ENCODE results near the gene DAZAP2. TPM values are rescaled to one million over a fixed set of nuclear protein-coding genes. Genes with fewer than 3 reads are reported as not detected.
A peak's percentile ranks its signal among the peaks of the same experiment; 100 is the strongest.

DAZAP2 gene
- total and polyA plus RNA-seq, 9 of the 15 experiments (the other 6 are each of a cell fraction or from before 2014, with no cell fraction given), result 116 to 668 (median 227) TPM

DNA sequence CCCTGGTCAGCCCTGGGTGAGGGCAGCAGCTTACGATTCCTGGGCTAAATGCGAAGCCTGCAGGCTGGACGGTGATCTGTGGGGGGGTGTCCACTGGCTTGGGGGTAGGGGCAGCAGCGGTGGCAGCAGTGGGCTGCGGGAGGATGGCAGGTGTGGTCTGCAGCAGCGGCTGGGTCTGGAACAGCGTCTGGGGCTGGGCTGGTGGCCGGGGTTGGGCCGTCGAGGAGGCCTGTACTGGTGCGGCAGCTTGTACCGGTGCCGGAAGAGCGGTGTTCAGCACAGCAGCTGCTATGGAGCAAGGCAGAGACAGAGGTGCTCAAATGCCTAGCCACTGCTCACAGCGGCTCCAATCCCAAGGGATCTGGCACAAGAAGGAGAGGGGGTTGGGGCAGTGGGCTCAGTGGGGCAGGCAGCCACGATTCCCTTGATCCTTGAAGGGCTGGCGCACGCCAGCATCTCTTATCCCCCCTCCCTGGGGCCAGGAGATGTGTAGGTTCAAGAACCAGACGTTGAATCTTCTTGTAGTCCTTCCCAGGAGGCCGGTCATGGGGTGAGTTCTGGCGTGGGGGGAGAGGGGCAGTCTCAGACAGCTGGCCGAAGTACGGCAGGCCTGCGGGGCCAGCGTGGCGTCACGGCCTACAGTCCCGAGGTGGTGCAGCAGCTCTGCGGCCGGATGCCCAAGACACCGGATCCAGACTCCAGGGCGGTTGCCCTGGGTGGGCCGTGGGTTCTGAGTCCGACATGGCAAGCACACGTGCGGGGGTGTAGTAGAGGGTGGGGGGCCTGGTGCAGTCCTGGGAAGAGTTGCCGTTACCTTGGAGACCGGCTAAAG is 40.7 kb upstream of the DAZAP2 start:
- no peaks in the 10 kb centered on the region for H3K9me3 ChIP-seq (replicated peaks; ENCODE audit: control insufficient read depth, insufficient read depth, low read depth, low read length)
- peak overlapping the region in 1 of 2 experiments; percentile 53; a peak in 2 of 4 replicates for H3K9ac ChIP-seq (ENCODE audit: insufficient read depth in 1 of 2, low read depth in 2 of 2, low read length in 2 of 2)
- no peak for FAIRE-seq
- WGBS (ENCODE audit: insufficient coverage, low coverage, missing lambda C conversion rate), result 61% methylated on average over 31 of the region's 38 CpGs
- H3K79me2 ChIP-seq (ENCODE audit: control insufficient read depth, insufficient read depth, low read length), result no peaks in the 10 kb centered on the region
- H3K36me3 ChIP-seq (ENCODE audit: control insufficient read depth, insufficient read depth, low read length), result no peaks in the 10 kb centered on the region
- no peak overlapping the region for H2AFZ ChIP-seq (ENCODE audit: low read depth, low read length)
- H3K4me2 ChIP-seq (ENCODE audit: insufficient read depth, low read length), result no peak overlapping the region
- H3K27me3 ChIP-seq (ENCODE audit: control insufficient read depth in 2 of 2, insufficient read depth in 2 of 2, low read length in 2 of 2), result no peaks in the 10 kb centered on the region
- H4K20me1 ChIP-seq (replicated peaks; ENCODE audit: control insufficient read depth, insufficient read depth, low read length), result no peaks in the 10 kb centered on the region
- no peak for ATAC-seq
- no TSS peak for BruUV-seq (replicated peaks)
- H3K9me1 ChIP-seq (ENCODE audit: control insufficient read depth, insufficient read depth, low read length), result no peaks in the 10 kb centered on the region
- intact Hi-C loops (cut with micrococcal nuclease), result no loop called here
- no peak overlapping the region for H3K27ac ChIP-seq (ENCODE audit: extremely low read depth, low read depth, low read length)
- POLR2A ChIA-PET, result interaction anchor here (2.4 kb wide), 1 partner anchor 20 kb away, joined by 7 read pairs; the partner anchor contains the start of gene POU6F1
- in situ Hi-C loops (cut with MboI), result no loop called here
- CTCF ChIA-PET (ENCODE audit: low intra/inter-chr PET ratio), result no interaction called here
- DNase-seq (ENCODE audit: extremely low read depth in 1 of 4, low spot score in 3 of 4), result no peak
- H3K4me1 ChIP-seq (replicated peaks in 1 of 2; ENCODE audit: control insufficient read depth in 2 of 2, insufficient read depth in 2 of 2, low read length in 2 of 2), result peaks cover 0 to 17% of the 10 kb centered on the region in 2 experiments; a peak in 3 of 5 replicates
- H3K4me3 ChIP-seq, result no peak overlapping the region
- TF ChIP-seq, protein P1, sequence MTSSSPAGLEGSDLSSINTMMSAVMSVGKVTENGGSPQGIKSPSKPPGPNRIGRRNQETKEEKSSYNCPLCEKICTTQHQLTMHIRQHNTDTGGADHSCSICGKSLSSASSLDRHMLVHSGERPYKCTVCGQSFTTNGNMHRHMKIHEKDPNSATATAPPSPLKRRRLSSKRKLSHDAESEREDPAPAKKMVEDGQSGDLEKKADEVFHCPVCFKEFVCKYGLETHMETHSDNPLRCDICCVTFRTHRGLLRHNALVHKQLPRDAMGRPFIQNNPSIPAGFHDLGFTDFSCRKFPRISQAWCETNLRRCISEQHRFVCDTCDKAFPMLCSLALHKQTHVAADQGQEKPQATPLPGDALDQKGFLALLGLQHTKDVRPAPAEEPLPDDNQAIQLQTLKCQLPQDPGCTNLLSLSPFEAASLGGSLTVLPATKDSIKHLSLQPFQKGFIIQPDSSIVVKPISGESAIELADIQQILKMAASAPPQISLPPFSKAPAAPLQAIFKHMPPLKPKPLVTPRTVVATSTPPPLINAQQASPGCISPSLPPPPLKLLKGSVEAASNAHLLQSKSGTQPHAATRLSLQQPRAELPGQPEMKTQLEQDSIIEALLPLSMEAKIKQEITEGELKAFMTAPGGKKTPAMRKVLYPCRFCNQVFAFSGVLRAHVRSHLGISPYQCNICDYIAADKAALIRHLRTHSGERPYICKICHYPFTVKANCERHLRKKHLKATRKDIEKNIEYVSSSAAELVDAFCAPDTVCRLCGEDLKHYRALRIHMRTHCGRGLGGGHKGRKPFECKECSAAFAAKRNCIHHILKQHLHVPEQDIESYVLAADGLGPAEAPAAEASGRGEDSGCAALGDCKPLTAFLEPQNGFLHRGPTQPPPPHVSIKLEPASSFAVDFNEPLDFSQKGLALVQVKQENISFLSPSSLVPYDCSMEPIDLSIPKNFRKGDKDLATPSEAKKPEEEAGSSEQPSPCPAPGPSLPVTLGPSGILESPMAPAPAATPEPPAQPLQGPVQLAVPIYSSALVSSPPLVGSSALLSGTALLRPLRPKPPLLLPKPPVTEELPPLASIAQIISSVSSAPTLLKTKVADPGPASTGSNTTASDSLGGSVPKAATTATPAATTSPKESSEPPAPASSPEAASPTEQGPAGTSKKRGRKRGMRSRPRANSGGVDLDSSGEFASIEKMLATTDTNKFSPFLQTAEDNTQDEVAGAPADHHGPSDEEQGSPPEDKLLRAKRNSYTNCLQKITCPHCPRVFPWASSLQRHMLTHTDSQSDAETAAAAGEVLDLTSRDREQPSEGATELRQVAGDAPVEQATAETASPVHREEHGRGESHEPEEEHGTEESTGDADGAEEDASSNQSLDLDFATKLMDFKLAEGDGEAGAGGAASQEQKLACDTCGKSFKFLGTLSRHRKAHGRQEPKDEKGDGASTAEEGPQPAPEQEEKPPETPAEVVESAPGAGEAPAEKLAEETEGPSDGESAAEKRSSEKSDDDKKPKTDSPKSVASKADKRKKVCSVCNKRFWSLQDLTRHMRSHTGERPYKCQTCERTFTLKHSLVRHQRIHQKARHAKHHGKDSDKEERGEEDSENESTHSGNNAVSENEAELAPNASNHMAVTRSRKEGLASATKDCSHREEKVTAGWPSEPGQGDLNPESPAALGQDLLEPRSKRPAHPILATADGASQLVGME (CRISPR knock-in tag; IDR thresholded peaks at IDR 0.05), result no peak
- TF ChIP-seq GATA2 (CRISPR knock-in tag; IDR thresholded peaks at IDR 0.05) (no peak), DPF2 (IDR thresholded peaks at IDR 0.05) (no peak), DMBX1 (CRISPR knock-in tag; IDR thresholded peaks at IDR 0.05; ENCODE audit: borderline replicate concordance) (no peak)
- TF ChIP-seq, protein P2, sequence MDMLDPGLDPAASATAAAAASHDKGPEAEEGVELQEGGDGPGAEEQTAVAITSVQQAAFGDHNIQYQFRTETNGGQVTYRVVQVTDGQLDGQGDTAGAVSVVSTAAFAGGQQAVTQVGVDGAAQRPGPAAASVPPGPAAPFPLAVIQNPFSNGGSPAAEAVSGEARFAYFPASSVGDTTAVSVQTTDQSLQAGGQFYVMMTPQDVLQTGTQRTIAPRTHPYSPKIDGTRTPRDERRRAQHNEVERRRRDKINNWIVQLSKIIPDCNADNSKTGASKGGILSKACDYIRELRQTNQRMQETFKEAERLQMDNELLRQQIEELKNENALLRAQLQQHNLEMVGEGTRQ (CRISPR knock-in tag; IDR thresholded peaks at IDR 0.05), result no peak
- TF ChIP-seq, protein P3, sequence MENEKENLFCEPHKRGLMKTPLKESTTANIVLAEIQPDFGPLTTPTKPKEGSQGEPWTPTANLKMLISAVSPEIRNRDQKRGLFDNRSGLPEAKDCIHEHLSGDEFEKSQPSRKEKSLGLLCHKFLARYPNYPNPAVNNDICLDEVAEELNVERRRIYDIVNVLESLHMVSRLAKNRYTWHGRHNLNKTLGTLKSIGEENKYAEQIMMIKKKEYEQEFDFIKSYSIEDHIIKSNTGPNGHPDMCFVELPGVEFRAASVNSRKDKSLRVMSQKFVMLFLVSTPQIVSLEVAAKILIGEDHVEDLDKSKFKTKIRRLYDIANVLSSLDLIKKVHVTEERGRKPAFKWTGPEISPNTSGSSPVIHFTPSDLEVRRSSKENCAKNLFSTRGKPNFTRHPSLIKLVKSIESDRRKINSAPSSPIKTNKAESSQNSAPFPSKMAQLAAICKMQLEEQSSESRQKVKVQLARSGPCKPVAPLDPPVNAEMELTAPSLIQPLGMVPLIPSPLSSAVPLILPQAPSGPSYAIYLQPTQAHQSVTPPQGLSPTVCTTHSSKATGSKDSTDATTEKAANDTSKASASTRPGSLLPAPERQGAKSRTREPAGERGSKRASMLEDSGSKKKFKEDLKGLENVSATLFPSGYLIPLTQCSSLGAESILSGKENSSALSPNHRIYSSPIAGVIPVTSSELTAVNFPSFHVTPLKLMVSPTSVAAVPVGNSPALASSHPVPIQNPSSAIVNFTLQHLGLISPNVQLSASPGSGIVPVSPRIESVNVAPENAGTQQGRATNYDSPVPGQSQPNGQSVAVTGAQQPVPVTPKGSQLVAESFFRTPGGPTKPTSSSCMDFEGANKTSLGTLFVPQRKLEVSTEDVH (IDR thresholded peaks at IDR 0.05; ENCODE audit: low read depth, partially characterized antibody), result no peak
- TF ChIP-seq, protein P4, sequence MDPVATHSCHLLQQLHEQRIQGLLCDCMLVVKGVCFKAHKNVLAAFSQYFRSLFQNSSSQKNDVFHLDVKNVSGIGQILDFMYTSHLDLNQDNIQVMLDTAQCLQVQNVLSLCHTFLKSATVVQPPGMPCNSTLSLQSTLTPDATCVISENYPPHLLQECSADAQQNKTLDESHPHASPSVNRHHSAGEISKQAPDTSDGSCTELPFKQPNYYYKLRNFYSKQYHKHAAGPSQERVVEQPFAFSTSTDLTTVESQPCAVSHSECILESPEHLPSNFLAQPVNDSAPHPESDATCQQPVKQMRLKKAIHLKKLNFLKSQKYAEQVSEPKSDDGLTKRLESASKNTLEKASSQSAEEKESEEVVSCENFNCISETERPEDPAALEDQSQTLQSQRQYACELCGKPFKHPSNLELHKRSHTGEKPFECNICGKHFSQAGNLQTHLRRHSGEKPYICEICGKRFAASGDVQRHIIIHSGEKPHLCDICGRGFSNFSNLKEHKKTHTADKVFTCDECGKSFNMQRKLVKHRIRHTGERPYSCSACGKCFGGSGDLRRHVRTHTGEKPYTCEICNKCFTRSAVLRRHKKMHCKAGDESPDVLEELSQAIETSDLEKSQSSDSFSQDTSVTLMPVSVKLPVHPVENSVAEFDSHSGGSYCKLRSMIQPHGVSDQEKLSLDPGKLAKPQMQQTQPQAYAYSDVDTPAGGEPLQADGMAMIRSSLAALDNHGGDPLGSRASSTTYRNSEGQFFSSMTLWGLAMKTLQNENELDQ (CRISPR knock-in tag; IDR thresholded peaks at IDR 0.05; ENCODE audit: borderline replicate concordance), result no peak

Measured in K562 (cell line).